ENCODE results near the gene CES2. TPM values are rescaled to one million over a fixed set of nuclear protein-coding genes. Genes with fewer than 3 reads are reported as not detected.

CES2 gene
- total and polyA plus RNA-seq, 10 of the 15 experiments (the other 5 are each of a cell fraction or from before 2014, with no cell fraction given): 1.6 to 33.7 (median 21.0) TPM

GRCh38 chr16:66940236-66940635, 4.9 kb downstream of the CES2 start (continued):
- TF ChIP-seq CEBPZ (IDR thresholded peaks at IDR 0.05; ENCODE audit: low read depth, low read length) (no peak), NFIC (IDR thresholded peaks at IDR 0.05; ENCODE audit: low read depth, low read length) (no peak), HDAC2 (IDR thresholded peaks at IDR 0.05) (no peak), ZNF217 (IDR thresholded peaks at IDR 0.05) (no peak), LARP7 (IDR thresholded peaks at IDR 0.05) (no peak), PRDM15 (CRISPR knock-in tag; IDR thresholded peaks at IDR 0.05) (no peak), NKRF (conservative IDR thresholded peaks at IDR 0.05) (no peak)
